GM19351 (cell line): ENCODE measurements around the gene PRKN.

ENCODE experiments used
- ATAC-seq: cut with Tn5 transposase; IDR thresholded peaks from one replicate; pipeline ENCODE4 v1.9.1; 2021; ENCODE audit warnings: mild to moderate bottlenecking, moderate library complexity; ENCODE audit not compliant: unreplicated experiment

Gene PRKN

DNA sequence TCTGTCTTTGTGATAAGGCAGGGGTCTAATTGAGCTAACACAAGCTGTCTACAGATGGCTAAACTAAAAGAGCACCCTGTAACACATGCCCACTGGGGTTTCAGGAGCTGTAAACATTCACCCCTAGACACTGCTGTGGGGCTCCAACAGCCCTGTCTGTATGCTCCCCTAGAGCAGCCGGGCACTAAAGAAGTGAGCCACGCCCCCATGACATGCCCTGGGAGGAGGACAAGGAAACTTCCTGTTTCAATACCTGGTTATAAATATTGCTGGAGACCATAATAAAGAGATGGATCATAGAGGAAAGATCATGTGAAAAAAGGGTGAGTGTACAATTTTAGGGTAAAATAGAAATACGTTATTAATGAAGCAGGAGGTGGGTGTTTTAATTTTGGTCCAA, 786.0 kb downstream of the PRKN start:
- no peak for ATAC-seq

DNA sequence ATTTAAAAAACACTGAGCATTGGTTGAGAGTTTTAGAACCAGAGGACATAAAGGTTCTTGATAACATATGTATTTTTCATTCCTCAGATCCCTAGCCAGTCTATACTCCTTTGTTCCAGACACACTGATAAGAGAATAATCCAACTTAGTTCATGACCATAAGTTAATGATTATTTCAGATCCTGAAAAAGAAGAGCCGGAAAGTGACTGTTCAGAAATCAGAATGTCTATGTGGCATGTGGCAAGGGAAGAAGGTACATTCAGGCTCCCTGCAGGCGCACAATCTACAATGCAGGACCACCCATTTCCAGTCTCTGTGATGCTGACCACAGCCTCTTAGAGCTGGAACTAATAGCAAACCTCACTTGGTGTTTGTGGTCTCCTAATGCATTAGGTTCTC, 787.0 kb downstream of the PRKN start:
- no peak for ATAC-seq

GRCh38 chr6:161926324-161926723, 801.2 kb downstream of the PRKN start:
- no peak for ATAC-seq

DNA sequence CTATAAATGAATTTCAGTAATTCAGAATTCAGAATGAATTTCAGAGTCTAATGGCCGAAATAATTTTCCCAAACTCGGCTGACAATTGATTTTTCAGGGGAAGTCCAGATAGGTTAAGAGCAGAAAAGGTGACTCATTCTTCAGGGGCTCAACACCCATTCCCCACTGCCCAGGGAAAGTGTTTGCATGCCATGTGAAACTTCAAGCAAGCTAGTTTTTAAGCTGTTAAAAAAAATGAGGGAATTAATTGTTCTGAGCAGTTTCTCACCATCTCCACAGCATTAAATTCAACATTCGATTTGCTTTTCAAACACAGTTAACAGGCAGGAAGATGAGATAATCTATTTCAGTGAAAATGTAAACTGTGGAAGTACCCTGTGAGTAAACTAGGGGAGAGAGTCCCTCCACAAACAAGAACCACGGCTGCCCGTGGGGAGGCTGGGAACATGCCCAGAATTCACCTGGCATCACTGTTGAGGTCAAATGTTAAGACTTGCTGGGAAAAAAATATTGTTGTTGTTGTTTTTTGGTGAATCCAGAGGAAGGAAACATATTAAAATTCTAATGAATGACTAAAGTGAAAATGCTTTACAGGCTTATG, 803.0 kb downstream of the PRKN start:
- no peak for ATAC-seq

DNA sequence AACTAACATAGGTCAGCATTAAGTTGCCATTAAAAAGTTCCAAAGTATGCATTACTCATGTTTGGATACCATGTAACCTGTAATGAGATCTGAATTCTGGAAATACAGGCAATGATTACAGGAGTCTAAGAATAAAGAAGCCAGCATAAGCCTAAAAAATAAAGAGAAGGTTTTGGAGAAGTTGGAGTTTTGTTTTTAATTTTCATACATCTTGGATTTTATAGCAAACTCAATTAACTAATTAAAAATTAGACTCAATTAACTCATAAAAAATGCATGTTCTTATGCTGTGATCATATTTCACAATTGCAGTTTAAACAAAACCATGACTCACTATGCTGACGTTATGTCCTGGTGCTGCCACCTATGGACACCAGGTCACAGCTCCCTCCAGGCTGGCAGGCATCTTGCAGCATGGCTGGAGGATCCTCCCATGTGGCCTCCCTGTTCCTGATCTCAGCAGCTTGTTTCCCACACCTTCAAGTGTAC, 804.9 kb downstream of the PRKN start:
- no peak for ATAC-seq

- no peak for ATAC-seq
These were observed 805.8 kb downstream of the PRKN start for GRCh38 chr6:161921602-161922395.

DNA sequence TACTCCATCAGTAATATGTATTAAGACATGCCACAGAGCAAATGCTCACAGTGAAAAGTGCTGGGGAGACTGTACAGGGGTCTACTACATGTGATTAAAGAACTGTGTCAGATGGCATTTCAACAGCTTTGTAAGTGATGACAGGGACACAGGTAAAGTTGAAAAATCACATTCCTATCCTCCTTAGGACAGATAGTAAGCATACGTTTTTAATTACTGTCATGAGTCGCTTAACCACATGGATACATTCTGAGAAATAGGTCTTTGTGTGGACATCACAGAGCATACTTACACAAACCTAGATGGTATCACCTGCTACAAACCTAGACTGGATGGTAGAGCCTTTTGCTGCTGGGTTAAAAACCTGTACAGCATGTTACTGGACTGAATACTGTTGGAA, 807.9 kb downstream of the PRKN start:
- ATAC-seq: no peak

DNA sequence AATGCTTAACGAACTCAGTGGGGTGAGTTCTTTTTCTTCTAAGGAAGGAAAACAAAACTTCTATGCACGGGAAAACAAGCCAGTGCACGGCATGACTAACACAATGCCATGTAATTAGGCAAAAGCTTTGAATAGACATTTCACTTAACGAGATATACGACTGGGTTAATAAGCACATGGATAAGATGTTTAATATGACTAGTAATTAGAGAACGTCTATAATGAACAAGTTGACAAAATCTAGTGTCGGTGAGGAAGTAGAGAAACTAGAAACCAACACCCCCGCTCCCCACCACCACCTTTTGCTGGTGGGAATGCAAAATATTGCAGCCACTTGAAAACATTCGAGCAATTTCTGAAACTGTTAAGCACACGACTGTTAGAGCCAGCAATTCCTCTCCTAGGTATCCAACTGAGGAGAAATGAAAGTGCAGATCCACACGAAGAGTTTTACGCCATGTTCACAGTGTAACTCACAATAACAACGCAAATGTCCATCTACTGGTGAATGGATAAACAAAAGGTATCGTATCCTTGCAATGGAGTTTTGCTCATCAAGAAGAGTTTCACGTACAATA, 808.8 kb downstream of the PRKN start:
- no peak for ATAC-seq

- ATAC-seq: no peak
These were observed 809.4 kb downstream of the PRKN start for GRCh38 chr6:161918109-161918531.

- ATAC-seq: no peak
These were observed 809.9 kb downstream of the PRKN start for GRCh38 chr6:161917645-161918044.

GRCh38 chr6:161915456-161915964, 812.1 kb downstream of the PRKN start:
- ATAC-seq: no peak

DNA sequence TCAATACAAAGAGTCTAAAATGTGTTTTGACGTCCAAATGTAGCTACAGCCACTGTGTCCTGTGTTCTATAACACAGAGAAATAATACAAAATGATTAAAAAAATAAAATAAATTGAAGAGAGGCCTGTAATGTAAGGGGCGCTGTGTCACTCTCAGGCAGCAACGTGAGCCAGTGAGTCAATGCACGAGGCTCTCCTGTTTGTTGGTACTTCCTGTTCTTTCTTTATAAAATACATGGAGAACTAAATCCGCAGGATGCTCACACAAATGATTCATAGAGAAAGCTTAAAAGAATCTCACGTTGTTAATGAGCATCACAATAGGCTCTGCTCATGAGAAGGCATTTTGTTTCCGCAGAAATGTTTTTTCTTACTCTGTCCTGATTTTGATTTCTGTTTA, 818.7 kb downstream of the PRKN start:
- no peak for ATAC-seq

DNA sequence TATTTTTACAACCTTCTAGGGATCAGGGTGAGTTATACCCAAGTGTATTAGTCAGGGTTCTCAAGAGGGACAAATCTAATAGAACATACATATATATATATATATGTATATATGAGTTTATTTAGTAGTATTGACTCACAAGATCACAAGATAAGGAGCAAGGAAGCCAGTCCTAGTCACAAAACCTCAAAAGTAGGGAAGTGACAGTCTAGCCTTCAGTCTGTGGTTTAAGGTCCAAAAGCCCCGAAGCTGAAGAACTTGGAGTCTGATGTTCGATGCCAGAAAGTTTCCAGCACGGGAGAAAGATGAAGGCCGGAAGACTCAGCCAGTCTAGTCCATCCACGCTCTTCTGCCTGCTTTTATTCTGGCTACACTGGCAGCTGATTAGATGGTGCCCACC, 821.0 kb downstream of the PRKN start:
- ATAC-seq: no peak

- ATAC-seq: no peak
These were observed 823.9 kb downstream of the PRKN start for GRCh38 chr6:161903584-161904212.

DNA sequence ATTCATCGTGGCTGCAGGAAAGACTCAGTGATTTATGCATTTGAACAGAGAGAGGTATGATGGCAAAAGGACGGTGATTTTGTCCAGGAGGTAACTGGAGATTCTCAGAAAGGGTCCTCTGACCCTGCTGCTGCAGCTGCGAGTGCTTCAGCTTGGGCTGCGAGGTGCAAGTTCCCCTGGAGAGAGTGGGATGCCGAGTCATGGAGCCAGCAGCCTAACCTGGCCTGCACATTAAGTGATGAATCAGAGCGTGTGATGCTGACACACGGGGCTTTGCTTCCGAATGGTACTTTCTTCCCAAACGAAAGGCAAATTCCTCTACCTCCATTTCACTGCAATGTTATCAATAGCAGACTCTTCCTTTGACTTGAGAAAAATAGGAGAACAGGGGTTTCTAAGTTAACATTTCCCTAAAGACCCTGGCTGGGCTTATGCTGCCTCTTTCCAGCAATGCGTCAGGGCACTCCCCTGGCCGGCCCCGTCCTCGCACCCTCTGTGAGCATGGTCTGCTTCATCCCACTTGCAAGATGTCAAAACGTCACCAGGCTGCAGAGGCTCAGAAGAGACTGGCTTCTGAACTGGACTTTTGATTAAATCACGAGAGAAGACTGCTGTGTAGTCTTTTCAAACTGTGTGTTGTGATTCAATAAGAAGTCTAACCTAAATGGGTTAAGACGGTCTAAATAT, 825.7 kb downstream of the PRKN start:
- no peak for ATAC-seq

DNA sequence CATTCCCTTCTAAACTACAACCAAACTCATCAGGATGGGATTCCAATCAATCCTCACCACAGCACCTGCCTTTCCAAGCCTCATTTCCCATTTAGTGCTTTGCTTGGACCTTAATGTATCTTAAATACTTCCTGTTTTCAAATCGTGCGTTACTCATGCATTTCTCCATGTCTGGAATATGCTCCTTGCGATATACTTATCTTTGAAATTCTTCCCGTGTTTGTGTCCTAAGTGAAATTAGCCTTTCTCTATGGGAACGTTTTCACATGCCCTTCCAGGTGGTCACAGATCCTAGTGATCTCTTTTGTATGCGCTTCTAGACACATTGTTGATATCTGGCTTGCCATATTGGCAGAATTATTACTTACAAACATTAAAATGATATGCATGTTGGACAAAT, 833.1 kb downstream of the PRKN start:
- no peak for ATAC-seq

GRCh38 chr6:161891542-161891941, 836.0 kb downstream of the PRKN start:
- no peak for ATAC-seq

GRCh38 chr6:161890832-161891297, 836.7 kb downstream of the PRKN start:
- ATAC-seq: no peak

DNA sequence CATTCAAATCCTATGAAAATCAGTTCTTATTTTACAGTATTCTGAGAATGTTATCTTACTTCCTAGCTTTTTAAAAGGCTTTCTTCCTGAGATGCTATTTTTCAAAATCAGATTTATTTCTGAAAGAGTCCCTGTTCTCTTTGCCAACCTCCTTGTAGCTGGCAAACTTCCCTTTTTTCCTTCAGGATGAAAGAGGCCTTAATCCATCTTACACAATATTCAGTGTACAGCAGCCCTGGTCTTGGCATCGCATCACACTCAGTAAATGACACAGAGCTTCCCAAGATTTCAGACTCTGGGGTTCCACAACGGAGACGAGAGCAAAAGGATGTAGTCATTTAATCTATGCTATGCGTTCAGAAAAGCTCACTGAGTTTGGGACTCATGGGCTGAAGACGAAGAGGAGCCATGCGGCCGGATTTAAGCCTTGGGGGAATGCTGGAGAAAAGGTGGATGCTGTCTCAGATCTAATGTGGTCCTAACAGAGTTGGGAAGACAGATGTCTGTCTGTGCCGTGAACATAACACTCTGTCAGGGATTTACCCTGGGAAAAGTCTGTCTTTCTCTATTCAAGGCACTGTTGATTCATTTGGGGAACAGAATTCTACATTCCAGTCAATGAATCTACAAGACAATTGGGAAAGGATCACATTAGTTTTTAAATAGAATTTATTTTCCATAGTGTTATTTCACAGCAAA, 837.3 kb downstream of the PRKN start:
- ATAC-seq: no peak

DNA sequence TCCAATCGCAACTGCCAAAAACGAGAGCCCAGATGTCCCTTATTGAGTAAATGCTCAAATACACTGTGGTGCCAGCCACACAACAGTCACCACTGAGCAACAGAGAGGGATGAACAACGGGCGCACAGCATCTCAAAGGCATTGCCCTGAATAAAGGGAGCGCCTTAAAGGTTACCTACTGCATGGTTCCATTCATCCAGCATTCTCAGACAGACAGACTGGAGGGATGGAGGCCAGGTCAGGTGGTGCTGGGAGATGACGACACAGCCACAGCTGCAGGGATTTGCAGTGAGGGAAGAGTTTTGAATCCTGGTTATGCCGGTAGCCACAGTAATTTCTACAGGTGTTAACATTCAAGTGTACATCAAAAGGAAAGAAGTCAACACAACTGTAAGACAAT, 838.2 kb downstream of the PRKN start:
- ATAC-seq: no peak
